Ishikawa (cell line): ENCODE data around the gene TNFRSF4.

ENCODE experiments used
- CEBPB ChIP-seq: IDR thresholded peaks from 2 replicates; pipeline ENCODE4 v1.6.1; 2012
- CREB1 ChIP-seq: IDR thresholded peaks from 2 replicates; pipeline ENCODE4 v1.6.1; 2012; ENCODE audit warnings: low read depth
- EGR1 ChIP-seq: IDR thresholded peaks from 2 replicates; pipeline ENCODE4 v1.6.1; 2012
- EP300 ChIP-seq: IDR thresholded peaks from 2 replicates; pipeline ENCODE4 v1.6.1; 2012; ENCODE audit warnings: borderline replicate concordance
- FOXM1 ChIP-seq: IDR thresholded peaks from 2 replicates; pipeline ENCODE4 v1.6.1; 2012; ENCODE audit warnings: low read depth, borderline replicate concordance
- MAX ChIP-seq: IDR thresholded peaks from 2 replicates; pipeline ENCODE4 v1.6.1; 2012
- NFIC ChIP-seq: IDR thresholded peaks from 2 replicates; pipeline ENCODE4 v1.6.1; 2012
- RAD21 ChIP-seq: IDR thresholded peaks from 2 replicates; pipeline ENCODE4 v1.6.1; 2012; ENCODE audit warnings: low read depth
- TAF1 ChIP-seq: IDR thresholded peaks from 2 replicates; pipeline ENCODE4 v1.6.1; 2012; ENCODE audit warnings: low read depth, mild to moderate bottlenecking
- TCF12 ChIP-seq: IDR thresholded peaks from 2 replicates; pipeline ENCODE4 v1.6.1; 2012; ENCODE audit warnings: low read depth
- TEAD4 ChIP-seq: IDR thresholded peaks from 2 replicates; pipeline ENCODE4 v1.6.1; 2012
- YY1 ChIP-seq: IDR thresholded peaks from 2 replicates; pipeline ENCODE4 v1.6.1; 2012; ENCODE audit warnings: low read depth
- ZBTB7A ChIP-seq: IDR thresholded peaks from 2 replicates; pipeline ENCODE4 v1.6.1; 2012; ENCODE audit warnings: low read depth
- TF ChIP-seq, protein P1 (sequence below): IDR thresholded peaks from 2 replicates; pipeline ENCODE4 v1.6.1; 2012
- TF ChIP-seq, protein P2 (sequence below): IDR thresholded peaks from 2 replicates; pipeline ENCODE4 v1.6.1; 2012; ENCODE audit warnings: low read depth, mild to moderate bottlenecking

The TNFRSF4 gene

DNA sequence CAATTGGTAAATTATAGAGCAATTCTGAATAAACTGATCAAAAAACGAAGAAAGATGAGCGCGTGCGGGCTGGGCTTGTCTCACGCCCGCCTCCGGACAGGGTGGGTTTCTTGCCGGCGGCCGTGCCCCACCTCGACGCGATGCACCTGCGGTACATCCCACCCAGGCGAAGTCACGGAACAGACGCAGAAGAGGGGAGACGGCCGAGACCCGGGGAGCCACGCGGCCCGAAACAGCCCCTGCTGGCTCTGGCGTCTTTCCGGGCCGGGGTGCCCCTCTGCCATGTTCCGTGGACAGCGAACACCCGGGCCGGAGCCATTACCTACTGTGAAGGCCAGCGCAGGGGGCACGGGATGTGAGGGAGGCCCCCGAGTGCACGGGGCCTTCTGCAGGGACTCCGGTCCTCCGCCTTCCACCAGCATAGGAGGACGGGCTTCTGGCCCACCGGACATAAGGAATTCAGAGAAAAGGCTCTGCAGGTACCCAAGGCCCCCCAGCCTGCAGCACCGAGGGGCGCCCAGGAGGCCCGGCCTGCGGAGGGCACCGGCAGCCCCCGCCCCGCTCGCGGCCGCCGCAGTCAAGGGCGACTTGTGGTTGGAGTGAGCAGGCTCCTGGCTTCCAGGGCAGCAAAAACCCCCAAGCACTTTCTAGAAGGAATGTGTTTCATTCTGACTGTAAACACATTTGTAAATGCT, 40.2 kb upstream of the TNFRSF4 start:
- TF ChIP-seq, protein P1, sequence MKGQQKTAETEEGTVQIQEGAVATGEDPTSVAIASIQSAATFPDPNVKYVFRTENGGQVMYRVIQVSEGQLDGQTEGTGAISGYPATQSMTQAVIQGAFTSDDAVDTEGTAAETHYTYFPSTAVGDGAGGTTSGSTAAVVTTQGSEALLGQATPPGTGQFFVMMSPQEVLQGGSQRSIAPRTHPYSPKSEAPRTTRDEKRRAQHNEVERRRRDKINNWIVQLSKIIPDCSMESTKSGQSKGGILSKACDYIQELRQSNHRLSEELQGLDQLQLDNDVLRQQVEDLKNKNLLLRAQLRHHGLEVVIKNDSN: no peak
- TF ChIP-seq, protein P2, sequence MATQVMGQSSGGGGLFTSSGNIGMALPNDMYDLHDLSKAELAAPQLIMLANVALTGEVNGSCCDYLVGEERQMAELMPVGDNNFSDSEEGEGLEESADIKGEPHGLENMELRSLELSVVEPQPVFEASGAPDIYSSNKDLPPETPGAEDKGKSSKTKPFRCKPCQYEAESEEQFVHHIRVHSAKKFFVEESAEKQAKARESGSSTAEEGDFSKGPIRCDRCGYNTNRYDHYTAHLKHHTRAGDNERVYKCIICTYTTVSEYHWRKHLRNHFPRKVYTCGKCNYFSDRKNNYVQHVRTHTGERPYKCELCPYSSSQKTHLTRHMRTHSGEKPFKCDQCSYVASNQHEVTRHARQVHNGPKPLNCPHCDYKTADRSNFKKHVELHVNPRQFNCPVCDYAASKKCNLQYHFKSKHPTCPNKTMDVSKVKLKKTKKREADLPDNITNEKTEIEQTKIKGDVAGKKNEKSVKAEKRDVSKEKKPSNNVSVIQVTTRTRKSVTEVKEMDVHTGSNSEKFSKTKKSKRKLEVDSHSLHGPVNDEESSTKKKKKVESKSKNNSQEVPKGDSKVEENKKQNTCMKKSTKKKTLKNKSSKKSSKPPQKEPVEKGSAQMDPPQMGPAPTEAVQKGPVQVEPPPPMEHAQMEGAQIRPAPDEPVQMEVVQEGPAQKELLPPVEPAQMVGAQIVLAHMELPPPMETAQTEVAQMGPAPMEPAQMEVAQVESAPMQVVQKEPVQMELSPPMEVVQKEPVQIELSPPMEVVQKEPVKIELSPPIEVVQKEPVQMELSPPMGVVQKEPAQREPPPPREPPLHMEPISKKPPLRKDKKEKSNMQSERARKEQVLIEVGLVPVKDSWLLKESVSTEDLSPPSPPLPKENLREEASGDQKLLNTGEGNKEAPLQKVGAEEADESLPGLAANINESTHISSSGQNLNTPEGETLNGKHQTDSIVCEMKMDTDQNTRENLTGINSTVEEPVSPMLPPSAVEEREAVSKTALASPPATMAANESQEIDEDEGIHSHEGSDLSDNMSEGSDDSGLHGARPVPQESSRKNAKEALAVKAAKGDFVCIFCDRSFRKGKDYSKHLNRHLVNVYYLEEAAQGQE: no peak
- no peak for TF ChIP-seq CEBPB
- TF ChIP-seq MAX: no peak
- no peak for TF ChIP-seq YY1
- TF ChIP-seq CREB1: no peak
- no peak for TF ChIP-seq ZBTB7A
- TF ChIP-seq EGR1: no peak
- TF ChIP-seq TEAD4: no peak
- TF ChIP-seq TAF1: no peak
- TF ChIP-seq FOXM1: no peak
- no peak for TF ChIP-seq EP300
- TF ChIP-seq NFIC: no peak

DNA sequence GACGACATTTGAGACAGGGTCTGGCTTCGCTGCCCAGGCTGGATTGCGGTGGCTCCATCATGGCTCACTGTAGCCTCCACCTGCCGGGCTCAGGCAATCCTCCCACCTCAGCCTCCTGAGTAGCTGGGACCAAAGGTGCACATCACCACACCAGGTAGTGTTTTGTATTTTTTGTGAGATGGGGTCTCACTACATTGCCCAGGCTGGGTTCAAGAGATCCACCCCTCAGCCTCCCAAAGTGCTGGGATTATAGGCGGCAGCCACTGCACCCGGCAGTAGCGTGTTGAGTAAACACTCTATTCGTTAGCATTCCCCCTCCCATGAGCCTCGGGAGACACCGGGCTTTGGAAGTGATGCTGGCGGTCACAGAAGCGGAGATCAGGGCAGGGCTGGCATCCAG, 39.4 kb upstream of the TNFRSF4 start:
- TF ChIP-seq RAD21 (no peak), NFIC (no peak), MAX (no peak), TAF1 (no peak), YY1 (no peak), CREB1 (no peak), CEBPB (no peak), EP300 (no peak), EGR1 (no peak), FOXM1 (no peak), TEAD4 (no peak), TCF12 (no peak), ZBTB7A (no peak)
- TF ChIP-seq, protein P2: no peak
- TF ChIP-seq, protein P1: no peak

- TF ChIP-seq ZBTB7A (no peak), RAD21 (no peak), EGR1 (no peak), CEBPB (no peak), EP300 (no peak), TAF1 (no peak), MAX (no peak), YY1 (no peak), FOXM1 (no peak), NFIC (no peak), CREB1 (no peak), TEAD4 (no peak), TCF12 (no peak)
- TF ChIP-seq, protein P1: no peak
- TF ChIP-seq, protein P2: no peak
Observed at GRCh38 chr1:1250786-1251284, 36.9 kb upstream of the TNFRSF4 start.
